Astrocyte (in vitro differentiated cells and primary cell): ENCODE measurements around the gene CABP1. TPM values are rescaled to one million over a fixed set of nuclear protein-coding genes. Genes with fewer than 3 reads are reported as not detected.
A peak's percentile ranks its signal among the peaks of the same experiment; 100 is the strongest.

Source experiments
- DNase-seq: peaks from one replicate; pipeline ENCODE4 v3.0.0-alpha.2; 2010; ENCODE audit warnings: low read depth
- FAIRE-seq: peaks from 2 replicates; lab custom pipeline; 2011; peaks lifted over from hg19 to GRCh38; lab: Jason Lieb, UNC
- H2AFZ ChIP-seq: 2 replicates; pipeline ENCODE4 v1.6.0; 2012; ENCODE audit warnings: low read depth, low read length, inconsistent platforms
- H3K27ac ChIP-seq: 2 replicates; pipeline ENCODE4 v1.5.1; 2011; ENCODE audit warnings: low read depth, low read length, inconsistent platforms
- H3K27me3 ChIP-seq: 2 replicates; pipeline ENCODE4 v1.6.0; 2011; ENCODE audit warnings: low read length, inconsistent platforms; ENCODE audit not compliant: insufficient read depth
- H3K36me3 ChIP-seq: 2 replicates; pipeline ENCODE4 v1.5.1; 2011; ENCODE audit warnings: low read length, inconsistent platforms; ENCODE audit not compliant: insufficient read depth
- H3K4me1 ChIP-seq: 2 replicates; pipeline ENCODE4 v1.5.1; 2011; ENCODE audit warnings: low read length, inconsistent platforms; ENCODE audit not compliant: insufficient read depth
- H3K4me2 ChIP-seq: 2 replicates; pipeline ENCODE4 v1.6.0; 2012; ENCODE audit warnings: low read length, inconsistent platforms
- H3K4me3 ChIP-seq: 2 replicates; pipeline ENCODE4 v1.5.1; 2011; ENCODE audit warnings: low read depth, mild to moderate bottlenecking, low read length, inconsistent platforms; ENCODE audit not compliant: insufficient read depth
- H3K79me2 ChIP-seq: 2 replicates; pipeline ENCODE4 v1.6.0; 2012; ENCODE audit warnings: mild to moderate bottlenecking, low read length, inconsistent platforms; ENCODE audit not compliant: insufficient read depth
- H3K9ac ChIP-seq: 2 replicates; pipeline ENCODE4 v1.6.0; 2012; ENCODE audit warnings: mild to moderate bottlenecking, low read length, inconsistent platforms
- H3K9me3 ChIP-seq: 2 replicates; pipeline ENCODE4 v1.5.1; 2012; ENCODE audit warnings: low read depth, mild to moderate bottlenecking, low read length, inconsistent platforms; ENCODE audit not compliant: insufficient read depth
- H4K20me1 ChIP-seq: 2 replicates; pipeline ENCODE4 v1.6.0; 2012; ENCODE audit warnings: low read length, inconsistent platforms; ENCODE audit not compliant: insufficient read depth
- H3K27ac Mint-ChIP-seq: one replicate; pipeline ENCODE4 v1.8.0; 2021; ENCODE audit warnings: mild to moderate bottlenecking, mixed read lengths; ENCODE audit not compliant: unreplicated experiment
- H3K27me3 Mint-ChIP-seq: one replicate; pipeline ENCODE4 v1.8.0; 2021; ENCODE audit warnings: low read depth, mixed read lengths; ENCODE audit not compliant: unreplicated experiment
- H3K36me3 Mint-ChIP-seq: one replicate; pipeline ENCODE4 v1.8.0; 2021; ENCODE audit warnings: low read depth, mixed read lengths; ENCODE audit not compliant: unreplicated experiment
- H3K4me1 Mint-ChIP-seq: one replicate; pipeline ENCODE4 v1.8.0; 2021; ENCODE audit warnings: low read depth, mixed read lengths; ENCODE audit not compliant: unreplicated experiment
- H3K4me3 Mint-ChIP-seq: one replicate; pipeline ENCODE4 v1.8.0; 2021; ENCODE audit warnings: mild to moderate bottlenecking, moderate library complexity, mixed read lengths; ENCODE audit not compliant: unreplicated experiment
- H3K9me3 Mint-ChIP-seq: one replicate; pipeline ENCODE4 v1.8.0; 2021; ENCODE audit warnings: mild to moderate bottlenecking, mixed read lengths; ENCODE audit not compliant: unreplicated experiment
- CTCF ChIP-seq: IDR thresholded peaks from 2 replicates; pipeline ENCODE4 v1.5.1; 2011; ENCODE audit warnings: low read depth, mild to moderate bottlenecking, inconsistent platforms, low read length, moderate library complexity; ENCODE audit not compliant: insufficient read depth
- EZH2 ChIP-seq: IDR thresholded peaks from 2 replicates; pipeline ENCODE4 v1.6.1; 2012; ENCODE audit warnings: mild to moderate bottlenecking, low read length, inconsistent platforms; ENCODE audit not compliant: insufficient read depth
- total RNA-seq: library from RNA; stranded (reverse); gene quantifications from 2 replicates; pipeline ENCODE4 v1.2.1, GENCODE V29; 2021

The CABP1 gene
- total RNA-seq, 1 donor from 2014 or later = 0.30 TPM

- no peaks in the 10 kb centered on the region for H3K9me3 ChIP-seq
- H3K4me3 ChIP-seq = peak overlapping the region; percentile 17
- Mint-ChIP-seq H3K9me3 (no peaks in the 10 kb centered on the region), H3K36me3 (no peaks in the 10 kb centered on the region), H3K4me3 (peak overlapping the region; percentile 71), H3K27ac (no peak overlapping the region), H3K27me3 (peaks cover 63% of the 10 kb centered on the region), H3K4me1 (peaks cover 2% of the 10 kb centered on the region)
- peaks cover 48% of the 10 kb centered on the region for H3K27me3 ChIP-seq
- peak overlapping the region; percentile 80 for H3K4me2 ChIP-seq
- H3K27ac ChIP-seq = no peak overlapping the region
- H3K36me3 ChIP-seq = no peaks in the 10 kb centered on the region
- H3K4me1 ChIP-seq = no peaks in the 10 kb centered on the region
- TF ChIP-seq EZH2 = peak; percentile 92
- no peak for TF ChIP-seq CTCF
- no peak overlapping the region for H3K9ac ChIP-seq
- no peaks in the 10 kb centered on the region for H3K79me2 ChIP-seq
- DNase-seq (peak; percentile 45), FAIRE-seq (no peak)
- H2AFZ ChIP-seq = peak overlapping the region; percentile 26
- H4K20me1 ChIP-seq = peaks cover 10% of the 10 kb centered on the region
These were observed 721 bp downstream of the CABP1 start for GRCh38 chr12:120640861-120641833.

GRCh38 chr12:120642121-120642520, 1.7 kb downstream of the CABP1 start:
- Histone ChIP-seq H2AFZ (no peak overlapping the region), H3K9ac (no peak overlapping the region), H3K4me3 (no peak overlapping the region), H3K79me2 (no peaks in the 10 kb centered on the region), H3K27ac (no peak overlapping the region), H3K36me3 (no peaks in the 10 kb centered on the region), H3K4me1 (no peaks in the 10 kb centered on the region), H3K27me3 (peaks cover 50% of the 10 kb centered on the region), H4K20me1 (peaks cover 10% of the 10 kb centered on the region), H3K4me2 (no peak overlapping the region), H3K9me3 (no peaks in the 10 kb centered on the region)
- Mint-ChIP-seq H3K4me1 (peaks cover 2% of the 10 kb centered on the region), H3K9me3 (no peaks in the 10 kb centered on the region), H3K27me3 (peaks cover 63% of the 10 kb centered on the region), H3K4me3 (peak overlapping the region; percentile 61), H3K27ac (peak overlapping the region; percentile 34), H3K36me3 (no peaks in the 10 kb centered on the region)
- FAIRE-seq (no peak), DNase-seq (no peak)
- no peak for TF ChIP-seq CTCF
- no peak for TF ChIP-seq EZH2

GRCh38 chr12:120642826-120643225, 2.4 kb downstream of the CABP1 start:
- Mint-ChIP-seq H3K4me3 (no peak overlapping the region), H3K9me3 (no peaks in the 10 kb centered on the region), H3K27ac (no peak overlapping the region)

More at GRCh38 chr12:120642826-120643225, 2.4 kb downstream of the CABP1 start:
- Mint-ChIP-seq H3K27me3 (peaks cover 60% of the 10 kb centered on the region), H3K36me3 (no peaks in the 10 kb centered on the region), H3K4me1 (peaks cover 2% of the 10 kb centered on the region)
- no peak for FAIRE-seq
- Histone ChIP-seq H3K4me1 (no peaks in the 10 kb centered on the region), H3K36me3 (no peaks in the 10 kb centered on the region), H2AFZ (no peak overlapping the region), H3K79me2 (no peaks in the 10 kb centered on the region), H3K27me3 (peaks cover 50% of the 10 kb centered on the region), H3K4me3 (no peak overlapping the region), H3K9ac (no peak overlapping the region), H4K20me1 (peaks cover 10% of the 10 kb centered on the region), H3K27ac (no peak overlapping the region), H3K4me2 (no peak overlapping the region), H3K9me3 (no peaks in the 10 kb centered on the region)
- DNase-seq = no peak
- TF ChIP-seq EZH2 (no peak), CTCF (no peak)
